ENCODE results near the gene EPHB2.

DNA sequence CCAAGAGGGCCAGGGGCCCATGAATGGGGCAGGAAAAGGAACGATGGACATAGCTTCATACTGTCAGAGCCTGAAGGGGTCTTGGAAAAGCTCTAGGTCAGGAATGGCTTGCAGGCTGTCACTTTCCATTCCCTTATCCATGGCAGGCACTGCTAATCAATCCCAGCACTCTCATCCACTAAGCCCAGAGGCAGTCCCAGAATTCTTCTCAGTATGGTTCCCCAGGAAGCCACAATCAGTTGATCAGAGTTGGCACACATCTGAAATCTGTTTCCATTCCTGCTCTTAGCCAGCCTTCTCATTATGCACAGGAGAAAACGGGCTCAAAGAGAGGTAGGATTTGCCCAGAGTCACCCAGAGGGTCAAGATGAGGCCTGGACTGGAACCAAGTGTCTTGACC lies 196.3 kb downstream of the EPHB2 start:
- TF ChIP-seq, protein P1, sequence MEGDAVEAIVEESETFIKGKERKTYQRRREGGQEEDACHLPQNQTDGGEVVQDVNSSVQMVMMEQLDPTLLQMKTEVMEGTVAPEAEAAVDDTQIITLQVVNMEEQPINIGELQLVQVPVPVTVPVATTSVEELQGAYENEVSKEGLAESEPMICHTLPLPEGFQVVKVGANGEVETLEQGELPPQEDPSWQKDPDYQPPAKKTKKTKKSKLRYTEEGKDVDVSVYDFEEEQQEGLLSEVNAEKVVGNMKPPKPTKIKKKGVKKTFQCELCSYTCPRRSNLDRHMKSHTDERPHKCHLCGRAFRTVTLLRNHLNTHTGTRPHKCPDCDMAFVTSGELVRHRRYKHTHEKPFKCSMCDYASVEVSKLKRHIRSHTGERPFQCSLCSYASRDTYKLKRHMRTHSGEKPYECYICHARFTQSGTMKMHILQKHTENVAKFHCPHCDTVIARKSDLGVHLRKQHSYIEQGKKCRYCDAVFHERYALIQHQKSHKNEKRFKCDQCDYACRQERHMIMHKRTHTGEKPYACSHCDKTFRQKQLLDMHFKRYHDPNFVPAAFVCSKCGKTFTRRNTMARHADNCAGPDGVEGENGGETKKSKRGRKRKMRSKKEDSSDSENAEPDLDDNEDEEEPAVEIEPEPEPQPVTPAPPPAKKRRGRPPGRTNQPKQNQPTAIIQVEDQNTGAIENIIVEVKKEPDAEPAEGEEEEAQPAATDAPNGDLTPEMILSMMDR (IDR thresholded peaks at IDR 0.05): no peak
- no peak for TF ChIP-seq POLR2A (IDR thresholded peaks at IDR 0.05)
